ENCODE data around the gene LRP1B. TPM values are rescaled to one million over a fixed set of nuclear protein-coding genes. Genes with fewer than 3 reads are reported as not detected.
A peak's percentile ranks its signal among the peaks of the same experiment; 100 is the strongest.

Gene LRP1B
- total RNA-seq, 1 experiment from 2014 or later = 0.52 TPM

DNA sequence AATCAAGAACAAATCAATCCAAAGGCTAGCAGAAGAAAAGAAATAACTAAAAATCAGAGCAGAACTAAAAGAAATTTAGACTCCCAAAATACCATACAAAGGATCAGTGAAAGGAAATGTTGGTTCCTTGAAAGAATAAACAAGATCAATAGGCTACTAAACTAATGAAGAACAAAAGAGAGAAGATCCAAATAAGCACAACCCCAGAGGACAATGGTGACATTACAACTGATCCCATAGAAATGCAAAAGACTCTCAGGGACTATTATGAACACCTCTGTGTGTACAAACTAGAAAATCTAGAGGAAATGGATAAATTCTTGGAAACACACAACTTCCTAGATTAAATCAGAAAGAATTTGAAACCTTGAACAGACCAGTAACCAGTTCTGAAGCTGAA is 1186.9 kb downstream of the LRP1B start:
- Mint-ChIP-seq H3K4me3 (no peak overlapping the region), H3K36me3 (no peaks in the 10 kb centered on the region), H3K9me3 (peaks cover 9% of the 10 kb centered on the region), H3K4me1 (peaks cover 15% of the 10 kb centered on the region), H3K27me3 (ENCODE audit: low read depth) (no peaks in the 10 kb centered on the region), H3K27ac (no peak overlapping the region)
- ATAC-seq = peak; percentile 58
- CTCF ChIA-PET = no interaction called here
- TF ChIP-seq CREB1 (CRISPR knock-in tag; IDR thresholded peaks at IDR 0.05) = no peak
- TF ChIP-seq, protein P1, sequence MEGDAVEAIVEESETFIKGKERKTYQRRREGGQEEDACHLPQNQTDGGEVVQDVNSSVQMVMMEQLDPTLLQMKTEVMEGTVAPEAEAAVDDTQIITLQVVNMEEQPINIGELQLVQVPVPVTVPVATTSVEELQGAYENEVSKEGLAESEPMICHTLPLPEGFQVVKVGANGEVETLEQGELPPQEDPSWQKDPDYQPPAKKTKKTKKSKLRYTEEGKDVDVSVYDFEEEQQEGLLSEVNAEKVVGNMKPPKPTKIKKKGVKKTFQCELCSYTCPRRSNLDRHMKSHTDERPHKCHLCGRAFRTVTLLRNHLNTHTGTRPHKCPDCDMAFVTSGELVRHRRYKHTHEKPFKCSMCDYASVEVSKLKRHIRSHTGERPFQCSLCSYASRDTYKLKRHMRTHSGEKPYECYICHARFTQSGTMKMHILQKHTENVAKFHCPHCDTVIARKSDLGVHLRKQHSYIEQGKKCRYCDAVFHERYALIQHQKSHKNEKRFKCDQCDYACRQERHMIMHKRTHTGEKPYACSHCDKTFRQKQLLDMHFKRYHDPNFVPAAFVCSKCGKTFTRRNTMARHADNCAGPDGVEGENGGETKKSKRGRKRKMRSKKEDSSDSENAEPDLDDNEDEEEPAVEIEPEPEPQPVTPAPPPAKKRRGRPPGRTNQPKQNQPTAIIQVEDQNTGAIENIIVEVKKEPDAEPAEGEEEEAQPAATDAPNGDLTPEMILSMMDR (IDR thresholded peaks at IDR 0.05) = 0 out of 2 replicates have a peak, but pooled peaks have one; percentile 16
- POLR2A ChIA-PET = no interaction called here
- no peak for DNase-seq (ENCODE audit: low spot score)

DNA sequence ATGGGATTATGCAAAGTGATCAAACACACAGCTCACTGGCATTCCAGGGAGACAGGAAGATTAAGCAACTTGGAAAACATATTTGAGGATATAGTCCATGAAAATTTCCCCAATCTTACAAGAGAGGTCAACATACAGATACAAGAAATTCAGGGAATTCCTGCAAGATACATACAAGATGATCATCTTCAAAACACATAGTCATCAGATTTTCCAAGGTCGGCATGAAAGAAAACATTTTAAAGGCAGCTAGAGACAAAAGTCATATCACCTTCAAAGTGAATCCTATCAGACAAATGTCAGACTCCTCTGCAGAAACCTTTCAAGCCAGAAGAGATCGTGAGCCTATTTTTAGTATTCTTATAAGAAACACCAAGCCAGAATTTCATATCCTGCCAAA is 1188.5 kb downstream of the LRP1B start:
- Mint-ChIP-seq H3K4me1 (peaks cover 15% of the 10 kb centered on the region), H3K4me3 (no peak overlapping the region), H3K36me3 (no peaks in the 10 kb centered on the region), H3K27ac (no peak overlapping the region), H3K27me3 (ENCODE audit: low read depth) (no peaks in the 10 kb centered on the region), H3K9me3 (peaks cover 9% of the 10 kb centered on the region)
- CTCF ChIA-PET = no interaction called here
- POLR2A ChIA-PET = no interaction called here
- TF ChIP-seq, protein P2, sequence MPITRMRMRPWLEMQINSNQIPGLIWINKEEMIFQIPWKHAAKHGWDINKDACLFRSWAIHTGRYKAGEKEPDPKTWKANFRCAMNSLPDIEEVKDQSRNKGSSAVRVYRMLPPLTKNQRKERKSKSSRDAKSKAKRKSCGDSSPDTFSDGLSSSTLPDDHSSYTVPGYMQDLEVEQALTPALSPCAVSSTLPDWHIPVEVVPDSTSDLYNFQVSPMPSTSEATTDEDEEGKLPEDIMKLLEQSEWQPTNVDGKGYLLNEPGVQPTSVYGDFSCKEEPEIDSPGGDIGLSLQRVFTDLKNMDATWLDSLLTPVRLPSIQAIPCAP (CRISPR knock-in tag; IDR thresholded peaks at IDR 0.05) = no peak
- no peak for TF ChIP-seq TP53 (CRISPR knock-in tag; IDR thresholded peaks at IDR 0.05)
- TF ChIP-seq, protein P3, sequence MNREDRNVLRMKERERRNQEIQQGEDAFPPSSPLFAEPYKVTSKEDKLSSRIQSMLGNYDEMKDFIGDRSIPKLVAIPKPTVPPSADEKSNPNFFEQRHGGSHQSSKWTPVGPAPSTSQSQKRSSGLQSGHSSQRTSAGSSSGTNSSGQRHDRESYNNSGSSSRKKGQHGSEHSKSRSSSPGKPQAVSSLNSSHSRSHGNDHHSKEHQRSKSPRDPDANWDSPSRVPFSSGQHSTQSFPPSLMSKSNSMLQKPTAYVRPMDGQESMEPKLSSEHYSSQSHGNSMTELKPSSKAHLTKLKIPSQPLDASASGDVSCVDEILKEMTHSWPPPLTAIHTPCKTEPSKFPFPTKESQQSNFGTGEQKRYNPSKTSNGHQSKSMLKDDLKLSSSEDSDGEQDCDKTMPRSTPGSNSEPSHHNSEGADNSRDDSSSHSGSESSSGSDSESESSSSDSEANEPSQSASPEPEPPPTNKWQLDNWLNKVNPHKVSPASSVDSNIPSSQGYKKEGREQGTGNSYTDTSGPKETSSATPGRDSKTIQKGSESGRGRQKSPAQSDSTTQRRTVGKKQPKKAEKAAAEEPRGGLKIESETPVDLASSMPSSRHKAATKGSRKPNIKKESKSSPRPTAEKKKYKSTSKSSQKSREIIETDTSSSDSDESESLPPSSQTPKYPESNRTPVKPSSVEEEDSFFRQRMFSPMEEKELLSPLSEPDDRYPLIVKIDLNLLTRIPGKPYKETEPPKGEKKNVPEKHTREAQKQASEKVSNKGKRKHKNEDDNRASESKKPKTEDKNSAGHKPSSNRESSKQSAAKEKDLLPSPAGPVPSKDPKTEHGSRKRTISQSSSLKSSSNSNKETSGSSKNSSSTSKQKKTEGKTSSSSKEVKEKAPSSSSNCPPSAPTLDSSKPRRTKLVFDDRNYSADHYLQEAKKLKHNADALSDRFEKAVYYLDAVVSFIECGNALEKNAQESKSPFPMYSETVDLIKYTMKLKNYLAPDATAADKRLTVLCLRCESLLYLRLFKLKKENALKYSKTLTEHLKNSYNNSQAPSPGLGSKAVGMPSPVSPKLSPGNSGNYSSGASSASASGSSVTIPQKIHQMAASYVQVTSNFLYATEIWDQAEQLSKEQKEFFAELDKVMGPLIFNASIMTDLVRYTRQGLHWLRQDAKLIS (CRISPR knock-in tag; IDR thresholded peaks at IDR 0.05; ENCODE audit: borderline replicate concordance) = no peak
- TF ChIP-seq SMAD4 (CRISPR knock-in tag; IDR thresholded peaks at IDR 0.05) = no peak
- no peak for DNase-seq (ENCODE audit: low spot score)
- ATAC-seq = no peak

DNA sequence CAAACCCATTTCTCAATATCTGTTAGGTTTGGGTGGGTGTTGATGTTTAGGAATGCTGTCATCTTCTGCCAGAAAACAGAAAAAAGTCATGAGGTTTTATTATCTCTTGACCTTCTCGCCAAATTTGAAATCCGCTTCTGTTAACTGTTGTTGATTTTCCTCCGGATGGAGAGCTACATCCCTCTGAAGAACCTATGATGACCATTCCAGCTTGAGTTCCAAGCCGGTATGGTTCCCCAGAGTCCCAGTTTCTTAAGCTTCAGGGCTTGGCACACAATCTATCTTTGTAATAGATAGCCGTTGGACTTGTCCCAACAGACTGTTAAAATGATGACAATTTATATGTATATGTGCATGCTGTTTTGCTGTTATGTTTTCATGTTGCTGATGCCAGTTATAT is 1201.0 kb downstream of the LRP1B start:
- TF ChIP-seq ZNF219 (CRISPR knock-in tag; IDR thresholded peaks at IDR 0.05; ENCODE audit: borderline replicate concordance) (no peak), OVOL2 (CRISPR knock-in tag; IDR thresholded peaks at IDR 0.05; ENCODE audit: borderline replicate concordance) (no peak), NFYB (CRISPR knock-in tag; conservative IDR thresholded peaks at IDR 0.05; ENCODE audit: low read depth) (no peak), ESRRA (CRISPR knock-in tag; IDR thresholded peaks at IDR 0.05; ENCODE audit: borderline replicate concordance) (no peak), ZNF317 (CRISPR knock-in tag; IDR thresholded peaks at IDR 0.05; ENCODE audit: borderline replicate concordance, low read depth) (no peak), HMGA2 (CRISPR knock-in tag; IDR thresholded peaks at IDR 0.05) (no peak), ELF4 (CRISPR knock-in tag; IDR thresholded peaks at IDR 0.05; ENCODE audit: low read depth) (no peak)
- TF ChIP-seq, protein P4, sequence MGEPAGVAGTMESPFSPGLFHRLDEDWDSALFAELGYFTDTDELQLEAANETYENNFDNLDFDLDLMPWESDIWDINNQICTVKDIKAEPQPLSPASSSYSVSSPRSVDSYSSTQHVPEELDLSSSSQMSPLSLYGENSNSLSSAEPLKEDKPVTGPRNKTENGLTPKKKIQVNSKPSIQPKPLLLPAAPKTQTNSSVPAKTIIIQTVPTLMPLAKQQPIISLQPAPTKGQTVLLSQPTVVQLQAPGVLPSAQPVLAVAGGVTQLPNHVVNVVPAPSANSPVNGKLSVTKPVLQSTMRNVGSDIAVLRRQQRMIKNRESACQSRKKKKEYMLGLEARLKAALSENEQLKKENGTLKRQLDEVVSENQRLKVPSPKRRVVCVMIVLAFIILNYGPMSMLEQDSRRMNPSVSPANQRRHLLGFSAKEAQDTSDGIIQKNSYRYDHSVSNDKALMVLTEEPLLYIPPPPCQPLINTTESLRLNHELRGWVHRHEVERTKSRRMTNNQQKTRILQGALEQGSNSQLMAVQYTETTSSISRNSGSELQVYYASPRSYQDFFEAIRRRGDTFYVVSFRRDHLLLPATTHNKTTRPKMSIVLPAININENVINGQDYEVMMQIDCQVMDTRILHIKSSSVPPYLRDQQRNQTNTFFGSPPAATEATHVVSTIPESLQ (CRISPR knock-in tag; IDR thresholded peaks at IDR 0.05) = no peak
- TF ChIP-seq, protein P5, sequence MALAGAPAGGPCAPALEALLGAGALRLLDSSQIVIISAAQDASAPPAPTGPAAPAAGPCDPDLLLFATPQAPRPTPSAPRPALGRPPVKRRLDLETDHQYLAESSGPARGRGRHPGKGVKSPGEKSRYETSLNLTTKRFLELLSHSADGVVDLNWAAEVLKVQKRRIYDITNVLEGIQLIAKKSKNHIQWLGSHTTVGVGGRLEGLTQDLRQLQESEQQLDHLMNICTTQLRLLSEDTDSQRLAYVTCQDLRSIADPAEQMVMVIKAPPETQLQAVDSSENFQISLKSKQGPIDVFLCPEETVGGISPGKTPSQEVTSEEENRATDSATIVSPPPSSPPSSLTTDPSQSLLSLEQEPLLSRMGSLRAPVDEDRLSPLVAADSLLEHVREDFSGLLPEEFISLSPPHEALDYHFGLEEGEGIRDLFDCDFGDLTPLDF (CRISPR knock-in tag; IDR thresholded peaks at IDR 0.05) = no peak
- Mint-ChIP-seq H3K9me3 (no peaks in the 10 kb centered on the region), H3K27me3 (ENCODE audit: low read depth) (no peaks in the 10 kb centered on the region), H3K4me3 (no peak overlapping the region), H3K27ac (no peak overlapping the region), H3K4me1 (peaks cover 27% of the 10 kb centered on the region), H3K36me3 (no peaks in the 10 kb centered on the region)
- ChIA-PET POLR2A (no interaction called here), CTCF (no interaction called here)
- ATAC-seq = no peak
- no peak for DNase-seq (ENCODE audit: low spot score)

All from WTC11 (cell line).